ENCODE measurements around the gene AQP7. TPM values are rescaled to one million over a fixed set of nuclear protein-coding genes. Genes with fewer than 3 reads are reported as not detected.

Gene AQP7
- total RNA-seq, 4 donors from 2014 or later: 2.1 to 10.7 (median 4.1) TPM

GRCh38 chr9:33443047-33443446, 40.7 kb upstream of the AQP7 start:
- intact Hi-C loops (cut with DNase I; ENCODE audit: low total_unique reads): loop anchor here (10.0 kb wide), 1 partner anchor 62 kb away; no protein-coding TSS in a partner anchor
- in situ Hi-C loops (cut with MboI; ENCODE audit: low sequenced_read_pairs in 4 of 4): no loop called here
- Histone ChIP-seq H3K27ac (no peak overlapping the region), H3K9me3 (no peaks in the 10 kb centered on the region), H3K4me1 (peaks cover 5 to 6% of the 10 kb centered on the region in 2 donors), H3K4me3 (no peak overlapping the region), H3K36me3 (no peaks in the 10 kb centered on the region), H3K27me3 (no peaks in the 10 kb centered on the region)
- ATAC-seq (no peak), DNase-seq (no peak)
- TF ChIP-seq POLR2A (IDR thresholded peaks at IDR 0.05) (no peak), CTCF (IDR thresholded peaks at IDR 0.05 in 4 of 5, conservative IDR thresholded peaks at IDR 0.05 in 1 of 5) (no peak)

GRCh38 chr9:33442125-33442524, 39.8 kb upstream of the AQP7 start:
- H3K9me3 ChIP-seq: no peaks in the 10 kb centered on the region
- H3K27ac ChIP-seq: no peak overlapping the region
- H3K4me3 ChIP-seq: no peak overlapping the region
- no peaks in the 10 kb centered on the region for H3K27me3 ChIP-seq
- TF ChIP-seq CTCF (IDR thresholded peaks at IDR 0.05 in 4 of 5, conservative IDR thresholded peaks at IDR 0.05 in 1 of 5) (no peak), POLR2A (IDR thresholded peaks at IDR 0.05) (no peak)
- DNase-seq (no peak), ATAC-seq (no peak)
- H3K36me3 ChIP-seq: no peaks in the 10 kb centered on the region
- in situ Hi-C loops (cut with MboI; ENCODE audit: low sequenced_read_pairs in 4 of 4): no loop called here
- H3K4me1 ChIP-seq: peaks cover 4 to 5% of the 10 kb centered on the region in 2 donors
- intact Hi-C loops (cut with DNase I; ENCODE audit: low total_unique reads): loop anchor here (10.0 kb wide), 1 partner anchor 63 kb away; no protein-coding TSS in a partner anchor

- no peak for ATAC-seq
- intact Hi-C loops (cut with DNase I; ENCODE audit: low total_unique reads): loop anchor here (10.0 kb wide), 1 partner anchor 64 kb away; no protein-coding TSS in a partner anchor
These were observed 38.2 kb upstream of the AQP7 start for GRCh38 chr9:33440609-33441008.

GRCh38 chr9:33440204-33440603, 37.8 kb upstream of the AQP7 start:
- ATAC-seq (no peak), DNase-seq (no peak)
- TF ChIP-seq CTCF (IDR thresholded peaks at IDR 0.05 in 4 of 5, conservative IDR thresholded peaks at IDR 0.05 in 1 of 5): no peak
- TF ChIP-seq POLR2A (IDR thresholded peaks at IDR 0.05): no peak
- H3K4me1 ChIP-seq: no peaks in the 10 kb centered on the region
- H3K4me3 ChIP-seq: no peak overlapping the region
- no peaks in the 10 kb centered on the region for H3K36me3 ChIP-seq
- no peaks in the 10 kb centered on the region for H3K9me3 ChIP-seq
- in situ Hi-C loops (cut with MboI; ENCODE audit: low sequenced_read_pairs in 4 of 4) (no loop called here), intact Hi-C loops (cut with DNase I; ENCODE audit: low total_unique reads) (loop anchor here (10.0 kb wide), 1 partner anchor 65 kb away; no protein-coding TSS in a partner anchor)
- H3K27ac ChIP-seq: no peak overlapping the region
- H3K27me3 ChIP-seq: peaks cover 0 to 2% (median 0%) of the 10 kb centered on the region in 3 donors

More at GRCh38 chr9:33440609-33441008, 38.2 kb upstream of the AQP7 start:
- no peaks in the 10 kb centered on the region for H3K36me3 ChIP-seq
- in situ Hi-C loops (cut with MboI; ENCODE audit: low sequenced_read_pairs in 4 of 4): no loop called here
- H3K4me3 ChIP-seq: no peak overlapping the region
- no peaks in the 10 kb centered on the region for H3K9me3 ChIP-seq
- no peak overlapping the region for H3K27ac ChIP-seq
- TF ChIP-seq CTCF (IDR thresholded peaks at IDR 0.05 in 4 of 5, conservative IDR thresholded peaks at IDR 0.05 in 1 of 5): no peak
- no peak for TF ChIP-seq POLR2A (IDR thresholded peaks at IDR 0.05)
- no peak for DNase-seq
- no peaks in the 10 kb centered on the region for H3K4me1 ChIP-seq
- peaks cover 0 to 2% (median 0%) of the 10 kb centered on the region in 3 donors for H3K27me3 ChIP-seq

GRCh38 chr9:33439731-33440130, 37.4 kb upstream of the AQP7 start:
- no peak for ATAC-seq
- no peaks in the 10 kb centered on the region for H3K9me3 ChIP-seq
- H3K36me3 ChIP-seq: no peaks in the 10 kb centered on the region
- intact Hi-C loops (cut with DNase I; ENCODE audit: low total_unique reads): loop anchor here (10.0 kb wide), 1 partner anchor 65 kb away; no protein-coding TSS in a partner anchor
- no peak for DNase-seq
- no peak overlapping the region for H3K27ac ChIP-seq
- H3K4me1 ChIP-seq: no peaks in the 10 kb centered on the region
- in situ Hi-C loops (cut with MboI; ENCODE audit: low sequenced_read_pairs in 4 of 4): no loop called here
- peaks cover 0 to 2% (median 0%) of the 10 kb centered on the region in 3 donors for H3K27me3 ChIP-seq
- no peak overlapping the region for H3K4me3 ChIP-seq
- TF ChIP-seq CTCF (IDR thresholded peaks at IDR 0.05 in 4 of 5, conservative IDR thresholded peaks at IDR 0.05 in 1 of 5) (no peak), POLR2A (IDR thresholded peaks at IDR 0.05) (no peak)

All from gastrocnemius medialis (tissue), 4 donors.